AG09309 (cell line): Measurements from ENCODE around the gene ANKS3.

Experiments
- DNase-seq: peaks from one replicate; pipeline ENCODE4 v3.0.0-alpha.2; 2010; ENCODE audit warnings: low read depth
- H3K4me3 ChIP-seq: 2 replicates; pipeline ENCODE4 v1.5.1; 2011; ENCODE audit warnings: mild to moderate bottlenecking, low read depth, low read length, moderate library complexity; ENCODE audit not compliant: control insufficient read depth
- TF ChIP-seq, protein P1 (sequence below): IDR thresholded peaks from 2 replicates; pipeline ENCODE4 v1.5.1; 2011; ENCODE audit warnings: mild to moderate bottlenecking, low read depth, low read length, inconsistent platforms; ENCODE audit not compliant: insufficient read depth, control insufficient read depth; ENCODE audit errors: missing control alignments

Gene ANKS3

GRCh38 chr16:4668313-4668960 is 65.6 kb downstream of the ANKS3 start:
- no peak overlapping the region for H3K4me3 ChIP-seq
- TF ChIP-seq, protein P1, sequence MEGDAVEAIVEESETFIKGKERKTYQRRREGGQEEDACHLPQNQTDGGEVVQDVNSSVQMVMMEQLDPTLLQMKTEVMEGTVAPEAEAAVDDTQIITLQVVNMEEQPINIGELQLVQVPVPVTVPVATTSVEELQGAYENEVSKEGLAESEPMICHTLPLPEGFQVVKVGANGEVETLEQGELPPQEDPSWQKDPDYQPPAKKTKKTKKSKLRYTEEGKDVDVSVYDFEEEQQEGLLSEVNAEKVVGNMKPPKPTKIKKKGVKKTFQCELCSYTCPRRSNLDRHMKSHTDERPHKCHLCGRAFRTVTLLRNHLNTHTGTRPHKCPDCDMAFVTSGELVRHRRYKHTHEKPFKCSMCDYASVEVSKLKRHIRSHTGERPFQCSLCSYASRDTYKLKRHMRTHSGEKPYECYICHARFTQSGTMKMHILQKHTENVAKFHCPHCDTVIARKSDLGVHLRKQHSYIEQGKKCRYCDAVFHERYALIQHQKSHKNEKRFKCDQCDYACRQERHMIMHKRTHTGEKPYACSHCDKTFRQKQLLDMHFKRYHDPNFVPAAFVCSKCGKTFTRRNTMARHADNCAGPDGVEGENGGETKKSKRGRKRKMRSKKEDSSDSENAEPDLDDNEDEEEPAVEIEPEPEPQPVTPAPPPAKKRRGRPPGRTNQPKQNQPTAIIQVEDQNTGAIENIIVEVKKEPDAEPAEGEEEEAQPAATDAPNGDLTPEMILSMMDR, result no peak
- no peak for DNase-seq

DNA sequence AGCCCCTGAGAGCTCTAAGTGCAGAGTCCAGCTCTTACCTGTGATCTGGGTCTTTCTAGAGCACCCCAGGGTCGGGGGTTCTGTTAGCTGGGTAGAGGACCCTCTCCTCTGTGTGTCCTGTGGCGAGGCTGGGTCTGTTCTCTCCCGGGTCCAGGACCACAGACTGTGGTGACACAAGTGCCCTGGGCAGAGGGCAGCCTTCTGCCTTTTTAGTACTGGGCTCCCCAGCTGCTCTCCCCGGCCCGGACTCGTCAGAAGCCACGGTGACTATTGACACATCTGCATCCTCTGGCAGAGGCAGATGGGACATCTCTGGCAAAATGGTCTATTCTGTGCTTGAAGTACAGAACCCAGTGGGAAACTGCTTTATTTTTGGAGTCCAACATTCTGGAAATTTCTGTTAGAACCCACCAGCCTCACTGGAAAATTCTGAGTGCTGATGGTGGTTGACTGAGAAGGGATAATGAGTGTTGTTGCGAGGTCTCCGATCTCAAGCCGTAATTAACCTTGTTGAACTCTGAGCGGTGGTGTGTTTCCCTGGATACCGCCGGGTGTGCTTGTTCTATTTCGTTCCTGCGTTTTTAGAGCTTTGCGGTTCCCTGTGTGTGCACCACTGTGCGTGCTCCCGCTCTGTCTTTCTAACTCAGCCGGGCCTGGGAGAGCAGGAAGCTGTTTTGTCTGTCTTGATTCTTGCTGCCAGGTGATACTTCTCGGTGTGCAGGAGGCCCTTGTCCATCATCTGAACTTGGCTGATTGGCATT is 66.7 kb downstream of the ANKS3 start:
- H3K4me3 ChIP-seq, result no peak overlapping the region
- TF ChIP-seq, protein P1, result no peak
- DNase-seq, result no peak

- TF ChIP-seq, protein P1, result no peak
- no peak for DNase-seq
These were observed 67.4 kb downstream of the ANKS3 start for GRCh38 chr16:4666537-4667202.

DNA sequence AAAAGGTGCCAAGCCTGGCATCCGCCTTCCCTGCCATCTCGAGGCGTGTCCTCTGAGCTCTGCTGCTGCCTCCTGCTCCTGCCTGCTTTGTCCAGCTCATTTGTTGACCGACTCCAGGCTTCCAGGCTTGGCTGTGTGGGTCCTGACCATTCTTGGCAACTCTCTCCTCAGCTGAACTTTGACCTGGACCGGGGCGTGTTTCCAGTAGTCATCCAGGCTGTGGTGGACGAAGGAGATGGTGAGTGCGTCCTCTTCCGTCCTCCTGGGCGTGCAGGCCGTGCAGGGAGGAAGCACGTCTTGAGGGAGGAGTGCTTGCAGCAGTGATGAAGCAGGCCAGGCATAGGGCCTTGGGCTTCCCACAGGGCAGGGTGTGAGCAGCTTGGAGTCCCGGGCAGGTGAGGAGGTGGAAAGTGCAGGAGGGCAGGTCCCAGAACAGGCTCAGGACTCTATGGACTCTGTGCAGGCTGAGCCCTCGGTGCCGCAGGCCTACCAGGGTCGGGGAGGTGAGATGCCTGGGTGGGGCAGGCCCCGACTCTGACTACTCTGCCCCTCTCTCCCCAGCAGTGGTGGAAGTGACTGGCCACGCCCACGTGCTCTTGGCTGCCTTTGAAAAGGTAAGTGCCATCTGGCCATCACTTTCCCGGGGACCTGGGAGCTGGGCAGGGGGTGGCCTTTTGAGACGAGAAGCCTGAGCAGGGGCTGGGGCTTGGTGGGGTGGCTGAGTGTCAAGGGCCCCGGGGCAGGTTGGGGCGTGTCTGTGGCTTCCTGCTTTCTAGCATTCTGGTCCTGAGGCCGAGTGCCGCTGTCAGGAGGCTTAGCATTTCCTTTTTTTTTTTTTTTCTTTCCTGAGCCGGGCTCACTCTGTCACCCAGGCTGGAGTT is 69.3 kb downstream of the ANKS3 start:
- TF ChIP-seq, protein P1, result no peak
- DNase-seq, result no peak
- no peak overlapping the region for H3K4me3 ChIP-seq

More at GRCh38 chr16:4666537-4667202, 67.4 kb downstream of the ANKS3 start:
- no peak overlapping the region for H3K4me3 ChIP-seq

DNA sequence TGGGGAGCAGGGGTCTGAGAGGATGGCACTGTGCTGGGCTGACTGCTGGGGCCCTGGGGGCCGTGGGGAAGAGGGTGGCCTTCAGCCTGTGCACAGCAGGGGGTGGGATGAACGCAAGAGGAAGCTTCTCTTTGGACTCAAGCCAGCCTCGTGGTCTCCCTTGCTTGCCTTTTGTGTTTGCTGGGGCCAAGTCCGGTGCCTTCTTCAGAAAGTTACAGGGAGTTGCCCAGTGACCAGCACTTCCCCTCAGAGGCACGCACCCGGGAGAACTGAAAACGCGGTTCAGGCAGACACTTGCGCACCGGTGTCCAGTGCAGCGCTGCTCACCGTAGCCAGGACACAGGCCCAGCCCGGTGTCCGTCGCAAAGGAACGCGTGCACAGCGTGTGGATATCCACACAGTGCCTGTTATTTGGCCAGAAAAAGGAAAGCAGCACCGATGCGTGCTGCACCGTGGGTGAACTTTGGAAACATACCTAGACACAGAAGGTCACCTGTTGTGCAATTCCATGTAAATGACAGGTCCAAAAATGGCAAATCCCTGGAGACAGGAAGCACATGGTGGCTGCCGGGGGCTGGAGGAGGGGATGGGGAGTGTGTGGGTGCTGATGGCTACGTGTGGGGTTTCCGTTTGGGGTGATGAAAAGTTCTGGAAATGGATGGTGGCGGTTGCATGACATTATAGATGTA is 70.2 kb downstream of the ANKS3 start:
- H3K4me3 ChIP-seq, result no peak overlapping the region
- DNase-seq, result no peak
- TF ChIP-seq, protein P1, result no peak

GRCh38 chr16:4663465-4663776 is 70.7 kb downstream of the ANKS3 start:
- DNase-seq, result no peak
- H3K4me3 ChIP-seq, result no peak overlapping the region
- TF ChIP-seq, protein P1, result no peak
